ENCODE data around the gene FRMD7. TPM values are rescaled to one million over a fixed set of nuclear protein-coding genes. Genes with fewer than 3 reads are reported as not detected.

Gene FRMD7
- total RNA-seq, 1 donor from 2014 or later = not detected

GRCh38 chrX:132043977-132044376 lies 83.8 kb downstream of the FRMD7 start:
- Mint-ChIP-seq H3K9me3 (ENCODE audit: low read depth) (no peaks in the 10 kb centered on the region), H3K4me3 (ENCODE audit: low read depth) (no peak overlapping the region), H3K36me3 (ENCODE audit: insufficient read depth) (no peaks in the 10 kb centered on the region), H3K4me1 (ENCODE audit: low read depth) (peaks cover 24% of the 10 kb centered on the region), H3K27ac (no peak overlapping the region), H3K27me3 (no peaks in the 10 kb centered on the region)
- DNase-seq (ENCODE audit: low spot score, unreplicated experiment) = no peak
- TF ChIP-seq CTCF (IDR thresholded peaks at IDR 0.05; ENCODE audit: unreplicated experiment) = no peak

- Mint-ChIP-seq H3K4me3 (ENCODE audit: low read depth) (no peak overlapping the region), H3K27me3 (no peaks in the 10 kb centered on the region), H3K36me3 (ENCODE audit: insufficient read depth) (no peaks in the 10 kb centered on the region), H3K9me3 (ENCODE audit: low read depth) (no peaks in the 10 kb centered on the region), H3K4me1 (ENCODE audit: low read depth) (peaks cover 35% of the 10 kb centered on the region), H3K27ac (no peak overlapping the region)
- no peak for TF ChIP-seq CTCF (IDR thresholded peaks at IDR 0.05; ENCODE audit: unreplicated experiment)
- no peak for DNase-seq (ENCODE audit: low spot score, unreplicated experiment)
These were observed 86.8 kb downstream of the FRMD7 start for GRCh38 chrX:132041015-132041414.

- Mint-ChIP-seq H3K9me3 (ENCODE audit: low read depth) (no peaks in the 10 kb centered on the region), H3K27me3 (no peaks in the 10 kb centered on the region), H3K27ac (no peak overlapping the region), H3K4me1 (ENCODE audit: low read depth) (peaks cover 33% of the 10 kb centered on the region), H3K36me3 (ENCODE audit: insufficient read depth) (no peaks in the 10 kb centered on the region), H3K4me3 (ENCODE audit: low read depth) (no peak overlapping the region)
- DNase-seq (ENCODE audit: low spot score, unreplicated experiment) = no peak
- TF ChIP-seq CTCF (IDR thresholded peaks at IDR 0.05; ENCODE audit: unreplicated experiment) = no peak
These were observed 87.8 kb downstream of the FRMD7 start for GRCh38 chrX:132040066-132040465.

GRCh38 chrX:132037479-132037993 lies 90.3 kb downstream of the FRMD7 start:
- H3K4me3 Mint-ChIP-seq (ENCODE audit: low read depth) = no peak overlapping the region

GRCh38 chrX:132034648-132035047 lies 93.2 kb downstream of the FRMD7 start:
- Mint-ChIP-seq H3K27me3 (no peaks in the 10 kb centered on the region), H3K4me3 (ENCODE audit: low read depth) (no peak overlapping the region), H3K27ac (no peak overlapping the region)

More at GRCh38 chrX:132037479-132037993, 90.3 kb downstream of the FRMD7 start:
- no peak for TF ChIP-seq CTCF (IDR thresholded peaks at IDR 0.05; ENCODE audit: unreplicated experiment)
- no peak for DNase-seq (ENCODE audit: low spot score, unreplicated experiment)
- Mint-ChIP-seq H3K27ac (no peak overlapping the region), H3K9me3 (ENCODE audit: low read depth) (no peaks in the 10 kb centered on the region), H3K27me3 (no peaks in the 10 kb centered on the region), H3K36me3 (ENCODE audit: insufficient read depth) (no peaks in the 10 kb centered on the region), H3K4me1 (ENCODE audit: low read depth) (peaks cover 47% of the 10 kb centered on the region)

More at GRCh38 chrX:132034648-132035047, 93.2 kb downstream of the FRMD7 start:
- no peak for DNase-seq (ENCODE audit: low spot score, unreplicated experiment)
- Mint-ChIP-seq H3K4me1 (ENCODE audit: low read depth) (peaks cover 57% of the 10 kb centered on the region), H3K36me3 (ENCODE audit: insufficient read depth) (peaks cover 2% of the 10 kb centered on the region), H3K9me3 (ENCODE audit: low read depth) (no peaks in the 10 kb centered on the region)
- no peak for TF ChIP-seq CTCF (IDR thresholded peaks at IDR 0.05; ENCODE audit: unreplicated experiment)

Measured in progenitor cell of endocrine pancreas (in vitro differentiated cells).